Mucosa of gallbladder (tissue), 1 donor: ENCODE measurements around the gene RPP21. TPM values are rescaled to one million over a fixed set of nuclear protein-coding genes. Genes with fewer than 3 reads are reported as not detected.
"Not testable (repeated sequence)": the region's sequence is repeated elsewhere in the genome, so short reads cannot be mapped to it uniquely, and the experiment has no call there.

Source experiments
- DNase-seq: peaks from one replicate; pipeline ENCODE4 v3.0.0-alpha.2; 2020; ENCODE audit warnings: low spot score
- total RNA-seq: library from RNA; stranded (reverse); gene quantifications from one replicate; pipeline ENCODE4 v1.2.1, GENCODE V29; 2021
- donor health status: DM: no; HTN: no; CAD: no.

Gene RPP21
- total RNA-seq, 1 donor from 2014 or later = 42.6 TPM

DNA sequence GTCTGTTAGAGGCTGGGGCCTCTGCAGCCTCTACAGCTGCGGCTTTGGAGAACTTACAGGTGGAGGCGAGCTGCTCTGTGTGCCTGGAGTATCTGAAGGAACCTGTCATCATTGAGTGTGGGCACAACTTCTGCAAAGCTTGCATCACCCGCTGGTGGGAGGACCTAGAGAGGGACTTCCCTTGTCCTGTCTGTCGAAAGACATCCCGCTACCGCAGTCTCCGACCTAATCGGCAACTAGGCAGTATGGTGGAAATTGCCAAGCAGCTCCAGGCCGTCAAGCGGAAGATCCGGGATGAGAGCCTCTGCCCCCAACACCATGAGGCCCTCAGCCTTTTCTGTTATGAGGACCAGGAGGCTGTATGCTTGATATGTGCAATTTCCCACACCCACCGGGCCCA is 15.6 kb upstream of the RPP21 start:
- no peak for DNase-seq

DNA sequence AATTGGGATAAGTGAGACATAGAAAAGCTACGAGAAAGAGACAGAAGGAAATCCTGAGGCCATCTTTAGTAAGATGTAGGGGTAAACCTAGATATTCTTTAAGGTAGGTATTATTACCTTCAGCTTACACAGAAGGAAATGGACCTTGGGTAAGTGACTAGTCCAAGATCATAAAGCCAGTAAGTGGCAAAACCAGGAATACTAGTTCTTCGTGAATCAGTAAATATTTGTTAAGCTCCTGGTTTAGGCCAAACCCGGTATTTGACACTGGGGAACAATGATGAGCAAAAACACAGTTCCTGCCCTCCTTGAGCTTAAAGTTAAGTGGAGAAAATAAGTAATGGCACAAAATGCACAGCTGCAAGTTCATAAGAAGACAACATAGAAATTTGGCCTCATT is 13.0 kb upstream of the RPP21 start:
- no peak for DNase-seq

DNA sequence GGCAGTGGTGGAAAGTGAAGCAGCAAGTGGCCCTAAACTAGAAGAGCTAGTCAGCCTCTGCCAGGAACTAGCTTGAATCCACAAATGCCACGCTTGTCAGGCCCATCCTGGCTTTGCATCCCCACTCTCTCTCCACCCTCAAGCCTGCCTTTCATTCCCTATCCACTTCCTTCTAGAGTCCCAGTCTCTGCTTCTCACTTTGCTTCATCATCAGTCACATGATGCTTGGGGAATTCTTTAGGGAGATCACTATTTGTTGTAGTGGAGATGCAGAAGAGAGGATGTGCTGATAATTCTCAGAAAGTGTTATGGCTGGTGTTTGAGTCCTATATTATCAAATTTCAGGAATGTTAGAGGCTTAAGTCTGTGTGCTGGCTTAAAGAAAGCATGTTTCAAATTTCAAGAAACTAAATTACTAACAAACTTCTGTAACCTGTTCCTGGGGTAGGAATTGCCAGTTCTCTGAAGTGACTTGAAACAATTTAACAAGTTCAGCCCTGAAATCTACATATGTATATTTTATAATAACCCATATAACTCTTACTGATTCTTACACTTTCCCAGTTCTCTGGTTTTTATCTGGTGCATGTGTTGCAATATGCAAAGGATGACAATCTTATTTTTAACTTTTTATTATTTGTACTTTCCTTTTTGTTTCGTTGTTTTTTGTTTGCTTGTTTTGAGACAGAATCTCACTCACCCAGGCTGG is 10.7 kb upstream of the RPP21 start:
- no peak for DNase-seq

- DNase-seq = no peak
Observed at GRCh38 chr6:30340589-30341054, 4.3 kb upstream of the RPP21 start.

- DNase-seq = no peak
Observed at GRCh38 chr6:30341218-30341617, 3.7 kb upstream of the RPP21 start.

GRCh38 chr6:30341728-30342127 is 3.2 kb upstream of the RPP21 start:
- DNase-seq = no peak

DNA sequence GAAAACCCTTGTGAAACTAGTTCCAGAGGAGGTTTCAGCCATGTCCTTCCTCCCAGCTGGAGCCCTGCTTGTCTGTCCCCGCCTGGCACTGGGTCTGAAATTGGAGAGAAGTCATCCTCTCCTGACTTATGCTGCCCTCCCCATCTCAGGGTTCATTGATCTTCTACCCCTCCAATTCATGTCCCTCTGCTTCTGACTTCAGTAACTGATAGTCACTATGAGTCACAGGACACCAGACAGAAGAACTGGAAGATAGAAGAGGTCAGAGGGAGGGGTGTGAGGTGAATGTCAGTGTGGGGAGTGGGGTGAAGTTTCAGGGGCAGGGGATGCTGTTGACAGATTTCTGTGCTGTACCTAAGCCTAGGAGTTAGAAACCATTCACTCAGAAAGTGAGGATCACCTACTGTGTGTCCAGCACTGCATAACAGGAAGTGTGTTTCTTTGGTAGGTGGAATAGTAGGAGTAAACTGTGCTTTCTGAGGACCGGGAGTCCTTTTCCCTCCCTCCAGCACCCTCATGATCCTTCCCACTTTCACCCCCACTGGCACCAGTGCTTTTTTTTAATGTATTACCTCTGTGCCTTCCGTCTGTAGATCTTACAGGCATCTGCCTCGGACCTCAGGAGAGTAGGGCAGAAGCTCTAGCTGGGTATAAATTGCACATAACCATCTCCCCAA is 627 bp upstream of the RPP21 start:
- DNase-seq = no peak

- no peak for DNase-seq
Observed at GRCh38 chr6:30345852-30346251, 896 bp downstream of the RPP21 start.

DNA sequence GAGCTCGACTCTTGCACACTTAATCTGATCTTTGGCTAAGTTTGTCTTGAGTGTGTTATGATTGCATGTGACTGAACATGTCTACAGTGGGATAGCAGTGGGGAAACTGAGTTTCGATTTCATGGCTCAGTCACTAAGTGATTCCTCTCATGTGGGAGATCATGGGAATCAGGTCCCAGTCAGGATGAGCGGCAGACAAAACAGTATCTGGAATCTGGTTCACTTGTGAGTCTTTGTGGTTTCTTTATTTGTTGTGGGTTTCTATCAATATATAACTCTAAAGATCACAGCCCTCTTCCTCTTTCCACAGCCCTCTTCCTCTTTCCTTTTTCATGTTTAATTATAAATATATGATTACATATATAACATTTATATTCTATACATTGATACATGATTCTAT is 4.0 kb downstream of the RPP21 start:
- DNase-seq = no peak

DNA sequence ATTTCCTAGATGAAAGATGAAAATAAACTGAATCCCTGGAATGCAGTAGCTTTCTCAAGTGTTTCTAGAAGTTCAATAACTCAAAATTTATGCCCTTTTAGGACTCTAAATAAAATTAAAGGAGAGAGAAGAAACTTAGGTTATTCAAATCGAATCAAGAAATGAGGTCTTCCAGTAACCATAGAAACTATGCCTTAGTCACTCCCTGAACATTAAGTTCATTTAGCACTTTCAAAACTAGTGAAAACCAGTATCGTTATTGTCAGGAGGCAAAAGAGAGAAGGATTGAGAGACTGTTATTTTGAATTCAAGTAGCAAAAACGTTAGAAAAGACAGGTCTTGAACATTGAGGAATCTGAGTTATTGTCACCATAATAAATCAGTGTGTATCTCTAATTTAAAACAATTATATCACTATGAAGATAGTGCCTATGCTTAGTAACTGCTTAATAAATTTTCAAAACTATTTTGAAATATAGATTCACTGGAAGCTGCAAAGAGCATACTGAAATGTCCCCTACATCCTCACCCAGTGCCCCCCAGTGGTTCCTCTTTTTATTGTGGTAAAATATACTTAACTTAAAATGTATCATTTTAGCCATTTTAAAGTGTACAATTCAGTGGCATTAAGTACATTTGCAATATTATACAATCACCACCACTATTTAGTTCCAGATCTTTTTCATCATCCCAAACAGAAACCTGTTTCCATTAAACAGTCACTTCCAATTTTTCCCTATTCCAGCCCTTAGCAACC is 4.6 kb downstream of the RPP21 start:
- no peak for DNase-seq

DNA sequence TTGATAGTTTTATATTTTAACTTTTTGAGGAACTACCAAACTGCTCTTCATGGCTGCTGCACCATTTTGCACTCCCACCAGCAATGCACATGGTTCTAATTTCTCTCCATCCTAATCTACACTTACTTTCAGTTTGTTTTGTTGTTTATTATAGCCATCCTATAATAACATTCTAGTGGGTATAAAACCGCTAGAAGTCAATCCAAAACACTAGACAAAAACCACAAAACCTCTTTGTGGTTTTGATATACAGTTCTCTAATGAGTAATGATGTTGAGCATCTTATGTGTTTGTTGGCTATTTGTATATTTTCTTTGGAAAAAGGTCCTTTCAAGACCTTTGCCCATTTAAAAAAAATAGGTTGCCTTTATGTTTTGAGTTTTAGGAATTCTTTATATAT is 5.6 kb downstream of the RPP21 start:
- DNase-seq = no peak

GRCh38 chr6:30352550-30352949 is 7.6 kb downstream of the RPP21 start:
- no peak for DNase-seq

DNA sequence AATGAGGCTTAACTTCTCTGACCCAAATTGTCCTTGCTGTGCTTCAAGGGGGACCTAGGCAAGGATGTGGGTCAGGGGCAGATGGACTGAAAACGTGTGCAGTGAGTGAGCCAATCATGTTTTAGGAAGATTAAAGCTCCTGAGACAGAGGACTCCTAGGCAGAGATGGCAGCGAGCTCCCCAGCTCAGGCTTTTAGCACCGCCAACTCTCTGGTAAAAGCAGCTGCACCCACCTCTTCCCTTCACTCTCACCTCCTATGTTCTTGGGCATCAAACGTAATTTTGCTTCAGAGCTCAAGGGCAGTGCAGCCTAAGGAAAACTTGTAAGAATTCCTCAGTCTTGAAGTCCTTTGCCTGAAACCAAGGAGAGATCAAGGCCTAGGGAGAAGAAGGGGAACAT is 10.3 kb downstream of the RPP21 start:
- no peak for DNase-seq

DNA sequence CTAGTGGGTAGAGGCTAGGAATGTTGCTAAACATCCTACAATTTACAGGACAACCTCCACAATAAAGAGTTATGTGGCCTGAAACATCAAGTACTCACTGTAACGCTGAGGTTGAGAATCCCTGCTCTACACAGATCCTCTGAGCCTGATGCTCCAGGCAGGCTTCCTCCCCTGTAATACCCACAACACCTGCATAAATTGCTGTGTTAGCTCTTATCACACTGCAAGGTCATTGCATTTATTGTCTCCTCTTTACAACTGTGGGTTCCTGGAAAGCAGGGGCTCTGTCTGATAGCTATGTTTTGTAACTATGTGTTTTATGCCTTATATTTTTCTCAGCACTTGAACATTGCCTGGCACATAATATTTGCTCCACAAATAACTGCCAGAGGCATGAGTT is 11.6 kb downstream of the RPP21 start:
- no peak for DNase-seq

DNA sequence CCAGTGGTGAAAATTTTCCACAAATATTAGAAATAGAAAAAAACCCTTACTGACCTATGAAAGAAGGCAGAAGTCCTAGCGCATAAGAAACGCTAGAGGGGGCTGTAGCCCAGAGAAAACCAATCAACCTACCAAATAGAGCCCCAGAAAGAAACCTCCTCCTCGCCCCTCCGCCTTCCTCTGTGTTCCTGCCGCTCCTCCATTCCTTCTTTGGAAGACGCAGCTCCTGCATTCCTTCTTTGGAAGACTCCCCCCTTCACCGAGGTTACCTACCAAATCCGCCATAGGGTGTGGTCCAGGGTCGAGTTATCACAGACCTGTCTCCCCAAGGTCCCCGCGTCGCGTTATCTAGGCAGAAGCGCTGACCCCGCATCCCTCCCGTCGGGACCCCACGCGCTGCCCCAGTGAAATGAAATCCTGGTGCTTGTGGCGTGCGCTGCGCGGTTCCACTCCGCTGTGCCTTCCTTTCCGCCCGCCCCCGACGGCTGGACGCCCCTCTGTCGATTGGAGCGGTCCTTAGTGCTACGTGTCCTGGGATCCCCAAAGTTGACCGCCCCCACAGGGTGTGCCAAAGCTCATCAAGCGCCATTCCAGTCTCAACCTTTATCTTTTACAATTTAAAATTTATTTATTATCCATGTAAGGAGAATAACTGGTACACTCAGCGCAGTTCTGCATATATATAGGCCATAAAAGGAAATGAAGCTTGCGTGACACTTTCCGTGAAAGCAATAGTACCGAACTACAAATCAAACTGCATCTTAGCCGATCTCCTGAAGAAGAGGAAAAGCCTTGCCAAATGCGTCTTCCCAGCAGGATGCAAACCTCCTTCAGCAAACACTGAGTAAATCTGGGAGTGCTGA is 13.0 kb downstream of the RPP21 start:
- DNase-seq = peak; percentile 20

- DNase-seq = no peak
Observed at GRCh38 chr6:30359276-30359675, 14.3 kb downstream of the RPP21 start.

DNA sequence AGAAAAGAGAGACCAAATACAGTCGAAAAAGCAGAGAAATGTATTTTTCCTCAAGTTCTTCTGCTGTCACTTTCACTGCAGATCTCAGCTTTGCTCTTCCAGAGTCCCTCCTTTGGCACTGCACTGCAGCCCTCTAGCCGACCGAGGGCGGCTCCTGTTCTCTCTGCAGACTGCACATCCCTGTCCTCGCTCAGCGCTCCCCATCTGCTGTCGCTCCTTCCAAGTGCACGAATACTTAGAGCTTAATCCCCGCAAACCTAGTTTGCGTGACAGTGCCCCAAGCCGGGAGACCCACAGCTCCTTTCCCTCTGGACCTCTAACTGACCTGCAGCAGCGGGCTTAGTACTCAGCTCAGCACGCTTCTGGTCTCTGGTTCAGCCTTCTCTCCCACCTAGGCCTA is 15.2 kb downstream of the RPP21 start:
- DNase-seq = no peak

DNA sequence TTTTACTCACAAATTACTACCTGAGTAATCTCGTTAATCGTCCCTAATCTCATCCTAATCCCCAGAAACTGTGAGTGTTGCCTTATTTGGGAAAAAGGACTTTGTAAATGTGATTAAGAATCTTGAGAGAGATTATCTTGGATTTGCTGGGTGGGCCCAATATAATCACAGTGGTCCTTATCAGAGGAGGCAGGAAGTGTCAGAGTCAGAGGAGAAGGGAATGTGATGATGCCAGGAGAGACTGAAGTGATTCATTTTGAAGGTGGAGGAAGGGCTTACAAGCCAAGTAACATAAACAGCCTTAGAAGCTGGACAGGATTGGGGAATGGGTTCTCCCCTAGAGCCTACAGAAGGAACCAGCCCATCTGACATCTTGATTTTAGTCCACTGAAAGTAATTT is 16.7 kb downstream of the RPP21 start:
- DNase-seq = no peak

DNA sequence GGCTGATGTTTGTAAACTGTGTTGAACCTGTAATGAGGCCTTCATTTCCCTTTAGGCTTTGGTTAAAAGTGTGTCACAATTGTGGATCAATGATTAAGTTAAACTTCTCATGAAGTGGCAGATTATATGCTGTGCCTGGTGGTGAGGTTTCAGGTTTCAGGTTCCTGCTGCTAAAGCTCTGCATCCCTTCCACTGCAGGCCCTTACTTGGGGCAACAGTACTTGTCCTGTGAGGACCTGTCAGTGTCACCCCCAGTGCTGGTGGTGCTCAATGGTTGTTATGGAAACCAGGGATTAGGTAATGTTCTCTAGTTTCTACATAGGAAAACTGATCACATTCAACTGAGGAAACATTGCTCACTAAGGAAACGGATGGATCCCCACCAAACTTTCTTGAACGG is 18.5 kb downstream of the RPP21 start:
- DNase-seq = no peak

DNA sequence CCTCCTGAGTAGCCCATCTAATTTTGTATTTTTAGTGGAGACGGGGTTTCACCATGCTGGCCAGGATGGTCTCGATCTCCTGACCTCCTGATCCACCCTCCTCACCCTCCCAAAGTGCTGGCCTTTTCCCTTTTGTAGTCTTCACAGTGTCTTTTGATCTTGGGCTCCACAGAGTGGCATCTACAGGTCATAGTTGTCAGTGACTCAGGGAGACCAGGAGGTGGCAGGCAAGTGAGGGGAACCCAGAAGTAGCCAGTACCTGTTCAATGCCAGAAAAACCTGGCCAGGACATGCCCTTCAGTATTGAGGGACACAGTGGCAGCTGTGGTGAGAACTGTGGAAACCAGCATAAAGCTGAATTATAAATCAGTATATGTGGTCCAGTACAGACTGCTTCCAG is 19.6 kb downstream of the RPP21 start:
- DNase-seq = no peak

DNA sequence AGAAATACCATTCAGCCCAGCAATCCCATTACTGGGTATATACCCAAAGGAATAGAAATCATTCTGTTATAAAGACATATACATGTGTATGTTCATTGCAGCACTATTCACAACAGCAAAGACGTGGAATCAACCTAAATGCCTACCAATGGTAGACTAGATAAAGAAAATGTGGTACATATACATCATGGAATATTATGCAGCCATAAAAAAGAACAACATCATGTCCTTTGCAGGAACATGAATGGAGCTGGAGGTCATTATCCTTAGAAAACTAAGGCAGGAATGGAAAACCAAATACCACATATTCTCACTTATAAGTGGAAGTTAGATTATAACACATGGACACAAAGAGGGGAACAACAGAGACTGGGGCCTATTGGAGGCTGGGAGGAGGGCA is 24.3 kb downstream of the RPP21 start:
- DNase-seq = not testable (repeated sequence)
